GM20000 (cell line): Measurements from ENCODE around the gene XRCC3.

Experiments used
- DNase-seq: peaks from one replicate; pipeline ENCODE4 v3.0.0; 2012; ENCODE audit warnings: low spot score
- TF ChIP-seq, protein P1 (sequence below): IDR thresholded peaks from 2 replicates; pipeline ENCODE4 v1.5.1; 2012; ENCODE audit warnings: mild to moderate bottlenecking, control low read depth; ENCODE audit errors: extremely low read depth, missing control alignments

The XRCC3 gene

DNA sequence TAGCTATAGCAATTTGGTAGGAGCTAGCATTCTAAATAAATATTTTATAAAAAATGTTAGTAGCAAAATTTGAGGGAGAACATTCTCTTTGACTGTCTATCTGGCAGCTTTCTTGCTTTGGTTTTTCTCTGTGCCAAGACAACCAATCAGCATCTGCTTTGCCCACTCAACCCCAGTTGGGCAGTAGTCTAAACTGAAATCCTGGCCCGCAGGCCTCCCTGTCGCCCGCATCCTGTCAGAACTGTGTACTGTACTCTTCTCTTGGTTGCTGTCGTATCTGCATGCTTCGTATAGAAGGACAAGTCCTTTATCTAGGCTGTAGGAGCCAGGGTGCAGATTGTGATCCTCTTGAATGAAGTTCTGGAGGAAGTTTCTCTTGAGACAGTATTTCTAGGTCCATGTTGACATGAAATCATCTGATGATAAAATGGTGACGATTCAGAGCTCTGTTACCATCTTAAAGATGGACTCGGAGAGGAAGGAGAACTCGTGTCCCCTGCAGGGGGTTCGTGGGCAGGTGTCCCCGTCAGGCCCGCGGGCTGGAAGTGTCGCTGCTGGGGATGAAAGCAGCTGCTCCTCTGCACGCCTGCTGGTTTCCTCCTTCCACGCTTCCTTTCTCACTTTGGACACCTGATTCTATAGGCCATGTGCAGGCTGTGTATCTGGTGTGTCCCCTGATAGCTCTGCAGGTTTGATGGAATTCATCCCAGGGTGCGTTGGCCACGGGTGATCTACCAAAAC, 34.6 kb downstream of the XRCC3 start:
- TF ChIP-seq, protein P1, sequence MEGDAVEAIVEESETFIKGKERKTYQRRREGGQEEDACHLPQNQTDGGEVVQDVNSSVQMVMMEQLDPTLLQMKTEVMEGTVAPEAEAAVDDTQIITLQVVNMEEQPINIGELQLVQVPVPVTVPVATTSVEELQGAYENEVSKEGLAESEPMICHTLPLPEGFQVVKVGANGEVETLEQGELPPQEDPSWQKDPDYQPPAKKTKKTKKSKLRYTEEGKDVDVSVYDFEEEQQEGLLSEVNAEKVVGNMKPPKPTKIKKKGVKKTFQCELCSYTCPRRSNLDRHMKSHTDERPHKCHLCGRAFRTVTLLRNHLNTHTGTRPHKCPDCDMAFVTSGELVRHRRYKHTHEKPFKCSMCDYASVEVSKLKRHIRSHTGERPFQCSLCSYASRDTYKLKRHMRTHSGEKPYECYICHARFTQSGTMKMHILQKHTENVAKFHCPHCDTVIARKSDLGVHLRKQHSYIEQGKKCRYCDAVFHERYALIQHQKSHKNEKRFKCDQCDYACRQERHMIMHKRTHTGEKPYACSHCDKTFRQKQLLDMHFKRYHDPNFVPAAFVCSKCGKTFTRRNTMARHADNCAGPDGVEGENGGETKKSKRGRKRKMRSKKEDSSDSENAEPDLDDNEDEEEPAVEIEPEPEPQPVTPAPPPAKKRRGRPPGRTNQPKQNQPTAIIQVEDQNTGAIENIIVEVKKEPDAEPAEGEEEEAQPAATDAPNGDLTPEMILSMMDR: no peak
- DNase-seq: no peak

DNA sequence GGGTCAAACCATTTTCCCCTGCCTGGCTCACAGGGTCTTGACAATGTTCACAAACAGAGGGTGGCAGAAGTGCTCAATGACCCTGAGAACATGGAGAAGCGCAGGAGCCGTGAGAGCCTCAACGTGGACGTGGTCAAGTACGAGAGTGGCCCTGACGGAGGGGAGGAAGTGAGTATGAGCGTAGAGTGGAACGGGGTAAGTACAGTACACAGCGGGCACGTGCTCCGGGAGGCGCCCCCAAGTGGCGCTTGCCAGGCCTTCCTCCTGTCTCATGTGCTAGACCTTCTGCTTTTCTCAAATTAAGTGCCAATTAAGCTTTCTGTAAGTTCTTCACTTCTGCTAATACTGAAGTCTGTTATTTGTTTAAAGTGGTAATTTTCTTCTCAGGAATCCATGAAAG, 35.9 kb downstream of the XRCC3 start:
- DNase-seq: peak; percentile 82
- TF ChIP-seq, protein P1: peak; percentile 49

DNA sequence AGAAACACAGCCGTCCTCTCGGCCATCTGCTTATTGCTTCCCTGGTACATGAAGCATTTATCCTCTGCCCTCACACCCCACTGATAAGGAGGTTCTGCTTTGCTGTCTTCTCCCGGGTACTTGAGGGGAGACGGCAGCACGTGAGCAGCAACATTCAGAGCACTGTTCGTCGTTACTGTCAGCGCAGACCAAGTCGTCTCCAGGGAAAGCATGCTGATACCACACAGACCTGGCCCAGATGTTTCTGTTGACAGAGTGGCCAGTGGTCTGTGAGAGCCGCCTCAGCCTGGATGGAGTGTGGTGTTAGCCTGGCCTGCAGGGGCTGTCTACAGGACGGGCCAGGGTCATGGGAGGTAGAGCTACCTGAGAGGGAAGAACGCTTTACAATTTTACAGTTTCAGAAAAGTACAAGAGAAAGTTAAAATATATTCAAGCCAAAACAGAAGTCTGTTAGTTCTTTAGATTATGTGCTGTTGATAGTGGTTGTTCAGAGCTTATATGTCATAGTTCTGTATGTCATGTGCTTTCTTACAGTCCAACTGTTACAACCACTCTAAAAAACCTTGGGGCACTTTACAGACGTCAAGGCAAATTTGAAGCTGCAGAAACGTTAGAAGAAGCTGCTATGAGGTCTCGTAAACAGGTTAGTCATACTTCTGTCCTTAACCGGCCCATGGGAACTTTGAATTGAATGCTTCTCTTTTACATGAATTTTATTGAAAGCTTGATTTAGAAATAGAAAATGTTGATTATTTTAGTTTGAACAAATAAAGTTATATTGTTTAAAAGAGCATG, 38.2 kb downstream of the XRCC3 start:
- DNase-seq: no peak
- TF ChIP-seq, protein P1: no peak

DNA sequence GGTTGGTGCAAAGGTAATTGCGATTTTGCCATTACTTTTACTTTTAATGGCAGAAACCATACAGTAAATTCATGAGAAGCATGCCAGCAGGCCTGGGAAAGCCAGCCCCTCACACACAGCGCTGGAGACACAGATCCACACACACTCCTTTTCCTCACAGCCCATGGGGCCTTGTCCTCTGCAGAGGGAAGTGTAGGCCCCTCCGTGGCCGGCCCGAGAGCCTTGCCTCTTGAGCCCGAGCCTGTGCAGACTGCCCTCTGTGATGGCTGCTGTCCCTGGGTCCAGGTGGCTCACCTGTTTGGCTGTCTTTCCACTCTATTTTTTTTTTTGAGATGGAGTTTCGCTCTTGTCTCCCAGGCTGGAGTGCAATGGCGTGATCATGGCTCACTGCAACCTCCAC, 39.3 kb downstream of the XRCC3 start:
- TF ChIP-seq, protein P1: no peak
- no peak for DNase-seq

DNA sequence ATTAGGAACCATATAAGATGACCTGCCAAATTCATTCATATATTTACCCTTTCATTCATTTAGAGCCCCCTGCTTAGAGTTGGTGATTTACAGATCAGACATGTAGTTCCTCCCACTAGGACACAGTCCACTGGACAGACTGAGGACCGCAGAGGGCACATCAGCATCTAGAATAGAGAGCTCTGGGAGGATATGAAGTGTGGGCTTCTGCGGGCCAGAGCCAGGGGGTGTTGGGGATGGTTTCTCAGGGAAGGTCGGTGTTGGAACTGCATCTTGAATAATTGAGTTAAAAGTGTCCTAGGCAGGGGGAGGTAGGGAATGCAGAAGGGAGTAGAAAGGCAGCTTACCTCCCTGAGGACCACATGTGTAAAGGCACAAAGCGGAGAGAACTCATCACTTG, 43.3 kb downstream of the XRCC3 start:
- TF ChIP-seq, protein P1: no peak

DNA sequence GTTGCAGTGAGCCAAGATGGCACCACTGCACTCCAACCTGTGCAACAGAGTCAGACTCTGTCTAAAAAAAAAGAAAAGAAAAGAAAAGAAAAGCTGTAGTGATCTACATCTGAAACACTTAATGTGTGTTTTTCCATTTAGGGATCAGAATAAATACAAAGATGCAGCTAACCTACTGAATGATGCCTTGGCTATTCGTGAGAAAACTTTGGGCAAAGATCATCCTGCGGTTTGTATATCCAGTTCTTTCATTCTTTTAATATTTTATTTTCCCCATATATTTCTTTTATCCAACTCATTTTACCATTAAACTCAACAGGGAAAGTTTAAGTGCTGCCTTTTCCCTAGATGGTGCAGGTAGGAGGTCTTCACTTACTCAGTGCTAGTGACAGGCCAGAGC, 45.9 kb downstream of the XRCC3 start:
- TF ChIP-seq, protein P1: no peak
- no peak for DNase-seq

More for the DNA sequence above, 43.3 kb downstream of the XRCC3 start:
- DNase-seq: no peak

DNA sequence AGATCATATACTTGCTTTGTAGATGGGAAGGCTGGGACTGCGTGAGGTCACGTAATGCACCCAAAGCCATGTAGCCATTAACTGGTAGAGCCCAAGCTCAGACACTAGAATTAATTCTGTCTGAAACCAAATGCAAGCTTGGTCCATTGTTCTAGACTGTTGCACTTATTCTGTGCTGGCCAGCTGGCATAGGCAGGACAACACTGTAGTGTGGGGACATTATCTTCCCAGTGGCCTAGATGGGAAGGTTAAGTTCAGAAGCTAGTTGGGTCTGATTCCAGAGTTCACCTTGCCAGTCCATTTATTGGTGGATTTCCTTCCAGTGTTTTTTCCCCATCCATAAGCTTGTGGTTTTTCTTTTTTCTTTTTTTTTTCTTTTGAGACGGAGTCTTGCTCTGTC, 47.1 kb downstream of the XRCC3 start:
- TF ChIP-seq, protein P1: no peak
- DNase-seq: no peak
